GM12878 (cell line): Measurements from ENCODE around the gene IPCEF1. TPM values are rescaled to one million over a fixed set of nuclear protein-coding genes. Genes with fewer than 3 reads are reported as not detected.

ENCODE experiments used
- ATAC-seq: fragments of 200-7000 bp; cut with Tn5 transposase; 3 replicates; pipeline ENCODE4 v1.9.1; 2020; ENCODE audit warnings: mild to moderate bottlenecking, moderate library complexity
- BruUV-seq: library from RNA; stranded (reverse); fragments of 400-500 nt; replicated peaks from 2 replicates; lab custom pipeline; 2021; lab: Mats Ljungman, UMichigan
- CTCF ChIA-PET: fragments of 300-600 bp; sonication (Branson Sonifier 250); formaldehyde crosslinking; extraction: SDS; loops from one replicate; lab custom pipeline; 2021; ENCODE audit warnings: inconsistent platforms; lab: Yijun Ruan, JAX
- POLR2A ChIA-PET: fragments of 350-600 bp; formaldehyde crosslinking; extraction: SDS; loops from one replicate; lab custom pipeline; 2021; ENCODE audit warnings: inconsistent platforms; lab: Charles Lee
- RAD21 ChIA-PET: fragments of 300-600 bp; sonication (Branson Sonifier 250); formaldehyde crosslinking; loops from one replicate; lab custom pipeline; 2023; ENCODE audit warnings: antibody characterized with exemption; ENCODE audit not compliant: unreplicated experiment; lab: Charles Lee
- SMC1A ChIA-PET: fragments of 300-600 bp; sonication (Branson Sonifier 250); formaldehyde crosslinking; loops from one replicate; lab custom pipeline; 2023; ENCODE audit not compliant: unreplicated experiment, uncharacterized antibody; lab: Charles Lee
- DNase-seq: peaks from one replicate; pipeline ENCODE4 v3.0.0-alpha.2; 2011; ENCODE audit warnings: low read depth, low spot score
- FAIRE-seq: peaks from 3 replicates; lab custom pipeline; 2011; peaks lifted over from hg19 to GRCh38; lab: Jason Lieb, UNC
- H2AFZ ChIP-seq: 2 replicates; pipeline ENCODE4 v1.6.0; 2011; ENCODE audit warnings: low read depth, low read length, control low read depth; ENCODE audit not compliant: control insufficient read depth
- H3K27ac ChIP-seq: 2 replicates; pipeline ENCODE4 v1.5.1; 2011; ENCODE audit warnings: control low read depth; ENCODE audit not compliant: control insufficient read depth, insufficient read depth
- H3K27me3 ChIP-seq, 2 experiments: replicated peaks in 1 of 2; 2 replicates each; pipeline versions ENCODE4 v1.6.0 to v1.6.1; 2011; ENCODE audit warnings: low read length in 1 of 2; ENCODE audit not compliant: control insufficient read depth in 2 of 2, insufficient read depth in 2 of 2
- H3K36me3 ChIP-seq, 2 experiments: 2 replicates each; pipeline ENCODE4 v1.5.1; 2011; ENCODE audit warnings: low read length in 1 of 2; ENCODE audit not compliant: control insufficient read depth in 2 of 2, insufficient read depth in 2 of 2
- H3K4me1 ChIP-seq: 2 replicates; pipeline ENCODE4 v1.6.1; 2011; ENCODE audit warnings: mild to moderate bottlenecking, low read length, moderate library complexity, mixed read lengths; ENCODE audit not compliant: control insufficient read depth, insufficient read depth
- H3K4me2 ChIP-seq: 2 replicates; pipeline ENCODE4 v1.6.0; 2011; ENCODE audit warnings: control low read depth; ENCODE audit not compliant: control insufficient read depth, insufficient read depth
- H3K4me3 ChIP-seq: fragments of 200-600 bp; sonication (generic); 2 replicates; pipeline ENCODE4 v1.5.1; 2016
- H3K79me2 ChIP-seq: 2 replicates; pipeline ENCODE4 v1.6.0; 2011; ENCODE audit warnings: low read length; ENCODE audit not compliant: control insufficient read depth, insufficient read depth
- H3K9ac ChIP-seq: 2 replicates; pipeline ENCODE4 v1.8.0; 2011; ENCODE audit warnings: low read length, control low read depth, mixed read lengths; ENCODE audit not compliant: control insufficient read depth, insufficient read depth
- H3K9me3 ChIP-seq: replicated peaks from 3 replicates; pipeline ENCODE4 v1.5.1; 2011; ENCODE audit warnings: mild to moderate bottlenecking, low read length; ENCODE audit not compliant: control insufficient read depth, insufficient read depth
- H4K20me1 ChIP-seq: 2 replicates; pipeline ENCODE4 v1.6.0; 2011; ENCODE audit not compliant: control insufficient read depth, insufficient read depth
- ASH2L ChIP-seq: fragments of 300-600, 200-600 bp; sonication (generic); IDR thresholded peaks from 2 replicates; pipeline ENCODE4 v1.6.1; 2017; ENCODE audit warnings: low read depth, mild to moderate bottlenecking, borderline replicate concordance
- ATF3 ChIP-seq: IDR thresholded peaks from 2 replicates; pipeline ENCODE4 v1.6.1; 2011; ENCODE audit warnings: low read depth, mild to moderate bottlenecking, low read length, moderate library complexity, borderline replicate concordance; ENCODE audit errors: extremely low read depth
- BMI1 ChIP-seq: fragments of 450-650 bp; IDR thresholded peaks from 2 replicates; pipeline ENCODE4 v1.6.1; 2016; ENCODE audit warnings: mild to moderate bottlenecking, moderate library complexity, borderline replicate concordance
- CBX3 ChIP-seq: fragments of 200-600 bp; sonication (generic); IDR thresholded peaks from 2 replicates; pipeline ENCODE4 v1.6.1; 2016; ENCODE audit warnings: low read depth, borderline replicate concordance
- EZH2 ChIP-seq: IDR thresholded peaks from 2 replicates; pipeline ENCODE4 v1.6.1; 2012; ENCODE audit warnings: low read depth, mild to moderate bottlenecking, control low read depth, inconsistent platforms, low read length, borderline replicate concordance; ENCODE audit not compliant: control insufficient read depth
- IRF5 ChIP-seq: fragments of 450-650 bp; IDR thresholded peaks from 2 replicates; pipeline ENCODE4 v1.6.1; 2017; ENCODE audit warnings: borderline replicate concordance
- JUND ChIP-seq: IDR thresholded peaks from 2 replicates; pipeline ENCODE4 v1.6.1; 2012; ENCODE audit warnings: low read depth, mild to moderate bottlenecking, low read length, improper control_type of control experiment, moderate library complexity
- LARP7 ChIP-seq: fragments of 450-650 bp; IDR thresholded peaks from 2 replicates; pipeline ENCODE4 v1.6.1; 2017; ENCODE audit warnings: mild to moderate bottlenecking
- POU2F2 ChIP-seq: IDR thresholded peaks from 3 replicates; pipeline ENCODE4 v1.6.1; 2011; ENCODE audit warnings: low read depth, mild to moderate bottlenecking, low read length, borderline replicate concordance
- SKIL ChIP-seq: fragments of 450-650 bp; IDR thresholded peaks from 2 replicates; pipeline ENCODE4 v1.6.1; 2017; ENCODE audit warnings: mild to moderate bottlenecking, low read depth, inconsistent platforms; ENCODE audit not compliant: poor library complexity, severe bottlenecking
- SREBF2 ChIP-seq: IDR thresholded peaks from 2 replicates; pipeline ENCODE4 v1.6.1; 2012; ENCODE audit warnings: mild to moderate bottlenecking, low read length
- ZNF207 ChIP-seq: fragments of 450-650 bp; IDR thresholded peaks from 2 replicates; pipeline ENCODE4 v1.6.1; 2014; ENCODE audit warnings: antibody characterized with exemption, mild to moderate bottlenecking, borderline replicate concordance
- WGBS: methylation state at CpG from one replicate; pipeline ENCODE4 v1.1.6; 2016; ENCODE audit warnings: low lambda C conversion rate; ENCODE audit not compliant: insufficient replicate concordance, insufficient coverage; ENCODE audit errors: missing lambda C conversion rate; 5-methylcytosine and 5-hydroxymethylcytosine counted together
- in situ Hi-C: fragments of 300-500 bp; cut with MboI; formaldehyde crosslinking; loops from 9 replicates; pipeline ENCODE4 v1.14.3; 2018; ENCODE audit warnings: mixed read lengths
- intact Hi-C: fragments of 100-400 bp; cut with micrococcal nuclease; formaldehyde crosslinking; loops from one replicate; pipeline ENCODE4 v1.14.2; 2022; ENCODE audit not compliant: unreplicated experiment
- polyA plus RNA-seq, 11 experiments: library from polyadenylated mRNA; depleted of rRNA in 4 of 11; unstranded in 6 of 11; stranded (reverse) in 5 of 11; fragments of >200 nt; fragmentation: Nextera tagmentation in 4 of 11; fragmentation: Illumina TruSeq in 1 of 11; extraction: Ambion mirVana in 4 of 11; extraction: Trizol in 1 of 11; gene quantifications; 1 replicate in 1 of 11; 2 replicates in 10 of 11; pipeline versions ENCODE4 v1.2.1 to v1.2.3, GENCODE V29; 2011 to 2016; ENCODE audit warnings: inconsistent platforms in 2 of 11, missing spikeins in 2 of 11, low read depth in 1 of 11
- total RNA-seq, 4 experiments: library from RNA; depleted of rRNA in 3 of 4; stranded (reverse); fragments of >200 nt in 3 of 4; fragmentation: Illumina TruSeq in 1 of 4; extraction: Trizol in 1 of 4; gene quantifications; 2 replicates each; pipeline versions ENCODE4 v1.2.1 to v1.2.3, GENCODE V29; 2013 to 2021

Gene IPCEF1
- total and polyA plus RNA-seq, 10 of the 15 experiments (the other 5 are each of a cell fraction or from before 2014, with no cell fraction given) = 1.3 to 137 (median 4.2) TPM

- DNase-seq (no peak), FAIRE-seq (no peak), ATAC-seq (no peak)
- H3K27ac ChIP-seq = no peak overlapping the region
- WGBS = 71% methylated on average over 1 of the region's 1 CpG
- no peak for TF ChIP-seq IRF5
- TF ChIP-seq SKIL = no peak
- TF ChIP-seq ATF3 = no peak
- TF ChIP-seq BMI1 = no peak
- TF ChIP-seq CBX3 = no peak
- no peak for TF ChIP-seq EZH2
- no peak for TF ChIP-seq POU2F2
- TF ChIP-seq SREBF2 = no peak
- no peak for TF ChIP-seq JUND
- TF ChIP-seq LARP7 = no peak
- no peak for TF ChIP-seq ASH2L
- no peak for TF ChIP-seq ZNF207
- H3K9ac ChIP-seq = no peak overlapping the region
- H3K36me3 ChIP-seq = peaks cover 3 to 4% of the 10 kb centered on the region in 2 experiments; a peak in 3 of 4 replicates
- in situ Hi-C loops (no loop called here), intact Hi-C loops (no loop called here)
- no TSS peak for BruUV-seq
- SMC1A ChIA-PET = interaction anchor here (0.8 to 1.7 kb wide), 9 partner anchors 12 to 81 kb away, joined by 3 to 4 read pairs (median 3); no protein-coding TSS in a partner anchor
- H3K4me1 ChIP-seq = no peaks in the 10 kb centered on the region
- CTCF ChIA-PET = interaction anchor here (0.5 to 1.8 kb wide), 7 partner anchors 10 to 194 kb away, joined by 3 to 7 read pairs (median 4); no protein-coding TSS in a partner anchor
- H4K20me1 ChIP-seq = no peaks in the 10 kb centered on the region
- POLR2A ChIA-PET = interaction anchor here (0.7 kb wide), 2 partner anchors 11 to 21 kb away, joined by 3 read pairs; no protein-coding TSS in a partner anchor
- RAD21 ChIA-PET = interaction anchor here (0.7 kb wide), 1 partner anchor 29 kb away, joined by 4 read pairs; no protein-coding TSS in a partner anchor
- no peaks in the 10 kb centered on the region; the same call in 2 of the 3 replicates for H3K9me3 ChIP-seq
- no peak overlapping the region for H2AFZ ChIP-seq
- H3K27me3 ChIP-seq = no peaks in the 10 kb centered on the region
- H3K4me2 ChIP-seq = no peak overlapping the region
- no peaks in the 10 kb centered on the region; the same call in 1 of the 2 replicates for H3K79me2 ChIP-seq
- no peak overlapping the region for H3K4me3 ChIP-seq
Observed at GRCh38 chr6:154196333-154196885, 160.2 kb downstream of the IPCEF1 start.
